Measurements from ENCODE around the gene INSYN1.

Gene INSYN1

GRCh38 chr15:73699249-73700040 lies 53.7 kb downstream of the INSYN1 start:
- H3K4me3 ChIP-seq (ENCODE audit: severe bottlenecking) = no peak overlapping the region
- H3K27ac ChIP-seq (ENCODE audit: poor library complexity, severe bottlenecking) = no peak overlapping the region
- no peak for ATAC-seq (ENCODE audit: low read depth)
- no peak for TF ChIP-seq CTCF (IDR thresholded peaks at IDR 0.05; ENCODE audit: poor library complexity, severe bottlenecking)
- no peak for DNase-seq (ENCODE audit: low spot score)
- peaks cover 44% of the 10 kb centered on the region for H3K36me3 ChIP-seq (ENCODE audit: low read depth)
- no peaks in the 10 kb centered on the region for H3K9me3 ChIP-seq (ENCODE audit: severe bottlenecking)
- peaks cover 20% of the 10 kb centered on the region for H3K4me1 ChIP-seq (ENCODE audit: insufficient read depth, poor library complexity, severe bottlenecking)
- no peaks in the 10 kb centered on the region for H3K27me3 ChIP-seq (ENCODE audit: insufficient read depth, poor library complexity, severe bottlenecking)

GRCh38 chr15:73697033-73697467 lies 56.1 kb downstream of the INSYN1 start:
- Histone ChIP-seq H3K36me3 (ENCODE audit: low read depth) (peaks cover 40% of the 10 kb centered on the region), H3K27me3 (ENCODE audit: insufficient read depth, poor library complexity, severe bottlenecking) (no peaks in the 10 kb centered on the region), H3K4me3 (ENCODE audit: severe bottlenecking) (no peak overlapping the region), H3K9me3 (ENCODE audit: severe bottlenecking) (no peaks in the 10 kb centered on the region), H3K4me1 (ENCODE audit: insufficient read depth, poor library complexity, severe bottlenecking) (peaks cover 23% of the 10 kb centered on the region), H3K27ac (ENCODE audit: poor library complexity, severe bottlenecking) (peak overlapping the region; percentile 91)
- DNase-seq (ENCODE audit: low spot score) (peak; percentile 98), ATAC-seq (ENCODE audit: low read depth) (peak; percentile 97)
- no peak for TF ChIP-seq CTCF (IDR thresholded peaks at IDR 0.05; ENCODE audit: poor library complexity, severe bottlenecking)

GRCh38 chr15:73696641-73697001 lies 56.5 kb downstream of the INSYN1 start:
- Histone ChIP-seq H3K4me3 (ENCODE audit: severe bottlenecking) (no peak overlapping the region), H3K27ac (ENCODE audit: poor library complexity, severe bottlenecking) (peak overlapping the region; percentile 91), H3K36me3 (ENCODE audit: low read depth) (peaks cover 39% of the 10 kb centered on the region), H3K27me3 (ENCODE audit: insufficient read depth, poor library complexity, severe bottlenecking) (no peaks in the 10 kb centered on the region), H3K4me1 (ENCODE audit: insufficient read depth, poor library complexity, severe bottlenecking) (peaks cover 23% of the 10 kb centered on the region), H3K9me3 (ENCODE audit: severe bottlenecking) (no peaks in the 10 kb centered on the region)
- TF ChIP-seq CTCF (IDR thresholded peaks at IDR 0.05; ENCODE audit: poor library complexity, severe bottlenecking) = no peak
- no peak for DNase-seq (ENCODE audit: low spot score)
- no peak for ATAC-seq (ENCODE audit: low read depth)

GRCh38 chr15:73695773-73696640 lies 57.1 kb downstream of the INSYN1 start:
- Histone ChIP-seq H3K9me3 (ENCODE audit: severe bottlenecking) (no peaks in the 10 kb centered on the region), H3K4me1 (ENCODE audit: insufficient read depth, poor library complexity, severe bottlenecking) (peaks cover 29% of the 10 kb centered on the region), H3K27ac (ENCODE audit: poor library complexity, severe bottlenecking) (peak overlapping the region; percentile 91), H3K36me3 (ENCODE audit: low read depth) (peaks cover 39% of the 10 kb centered on the region), H3K4me3 (ENCODE audit: severe bottlenecking) (no peak overlapping the region), H3K27me3 (ENCODE audit: insufficient read depth, poor library complexity, severe bottlenecking) (no peaks in the 10 kb centered on the region)
- ATAC-seq (ENCODE audit: low read depth) = no peak
- no peak for TF ChIP-seq CTCF (IDR thresholded peaks at IDR 0.05; ENCODE audit: poor library complexity, severe bottlenecking)
- no peak for DNase-seq (ENCODE audit: low spot score)
